Suprapubic skin (tissue), 4 donors: ENCODE measurements around the gene SLC16A3.

ENCODE experiments used
- CTCF ChIP-seq, 2 donors: fragments of 200-600 bp in 1 of 2; fragments of 450-650 bp in 1 of 2; sonication (generic) in 1 of 2; IDR thresholded peaks; one replicate each; pipeline ENCODE4 v1.5.1; 2016 to 2019; ENCODE audit warnings: antibody characterized with exemption in 2 of 2, mild to moderate bottlenecking in 1 of 2, moderate library complexity in 1 of 2
- EP300 ChIP-seq: sonication (generic); formaldehyde crosslinking; IDR thresholded peaks from one replicate; pipeline ENCODE4 v1.6.1; 2017; ENCODE audit warnings: antibody characterized with exemption
- POLR2A ChIP-seq, 2 donors: fragments of 450-650 bp; IDR thresholded peaks; one replicate each; pipeline ENCODE4 v1.6.1; 2017; ENCODE audit warnings: antibody characterized with exemption in 2 of 2, mild to moderate bottlenecking in 2 of 2, moderate library complexity in 2 of 2
- POLR2AphosphoS5 ChIP-seq, 3 donors: sonication (generic); formaldehyde crosslinking; IDR thresholded peaks; one replicate each; pipeline ENCODE4 v1.6.1; 2017; ENCODE audit warnings: antibody characterized with exemption in 3 of 3

DNA sequence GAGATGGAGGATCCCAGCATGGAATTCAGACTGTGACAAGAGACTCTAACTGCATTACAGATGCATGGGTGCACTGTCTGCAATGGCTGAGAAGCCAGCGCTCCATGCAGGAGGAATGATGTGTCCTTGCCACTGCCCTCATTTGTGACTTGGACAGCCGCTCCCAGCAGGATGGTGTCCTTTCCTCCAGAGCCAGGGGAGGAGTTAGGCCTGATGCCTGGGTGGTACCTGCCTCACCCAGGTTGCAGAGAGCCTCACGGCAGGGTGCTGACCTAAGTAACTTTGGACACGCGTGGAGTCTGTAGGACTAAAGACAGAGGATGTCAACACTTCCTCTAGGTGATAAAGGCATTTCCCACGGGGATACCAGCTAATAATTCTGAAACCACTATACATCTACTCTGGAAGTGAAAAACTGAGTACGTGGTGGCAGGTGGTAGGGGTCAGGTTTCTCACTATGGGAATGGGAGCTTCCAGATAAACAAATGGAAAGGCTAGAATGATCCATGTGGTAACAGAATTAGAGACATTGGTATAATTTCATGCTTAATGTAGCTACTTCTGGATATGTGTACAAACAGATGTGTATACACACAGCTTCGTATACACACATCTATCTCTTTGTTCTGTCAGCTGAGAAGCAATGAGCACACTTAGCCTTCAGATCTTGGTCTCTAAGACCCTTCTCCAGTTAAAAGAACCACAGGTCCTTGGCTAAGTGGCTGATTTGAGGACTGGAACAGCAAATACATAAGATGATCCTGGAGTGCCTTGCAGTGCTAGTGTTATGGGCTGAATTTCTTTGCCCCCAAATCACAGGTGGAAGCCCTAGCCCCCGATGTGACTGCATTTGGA, 58.4 kb downstream of the SLC16A3 start:
- TF ChIP-seq POLR2A (IDR thresholded peaks at IDR 0.05) (no peak), CTCF (IDR thresholded peaks at IDR 0.05) (no peak), EP300 (no peak), POLR2AphosphoS5 (IDR thresholded peaks at IDR 0.05) (no peak)
